DND-41 (cell line): ENCODE results near the gene BCAS3.

Source experiments
- ATAC-seq: fragments of 200-7000 bp; cut with Tn5 transposase; 3 replicates; pipeline ENCODE4 v1.9.1; 2021; ENCODE audit warnings: low read depth; ENCODE audit not compliant: insufficient read depth
- DNase-seq: peaks from one replicate; pipeline ENCODE4 v3.0.0-alpha.2; 2020
- H2AFZ ChIP-seq: 2 replicates; pipeline ENCODE4 v1.6.0; 2012; ENCODE audit warnings: low read depth, low read length
- H3K27ac ChIP-seq: 2 replicates; pipeline ENCODE4 v1.5.1; 2012; ENCODE audit warnings: low read length, inconsistent platforms
- H3K27me3 ChIP-seq: fragments of 200-600 bp; sonication (generic); 2 replicates; pipeline ENCODE4 v1.6.0; 2012; ENCODE audit warnings: low read length, mild to moderate bottlenecking, inconsistent platforms; ENCODE audit not compliant: insufficient read depth, poor library complexity
- H3K36me3 ChIP-seq: 2 replicates; pipeline ENCODE4 v1.5.1; 2012; ENCODE audit warnings: low read length, inconsistent platforms; ENCODE audit not compliant: insufficient read depth
- H3K4me1 ChIP-seq: 2 replicates; pipeline ENCODE4 v1.5.1; 2012; ENCODE audit warnings: mild to moderate bottlenecking, low read length; ENCODE audit not compliant: insufficient read depth
- H3K4me2 ChIP-seq: 2 replicates; pipeline ENCODE4 v1.6.0; 2012; ENCODE audit warnings: mild to moderate bottlenecking, moderate library complexity, low read length, inconsistent platforms; ENCODE audit not compliant: insufficient read depth
- H3K4me3 ChIP-seq, 2 experiments: fragments of 200-600 bp in 1 of 2; shearing (Covaris generic) in 1 of 2; 2 replicates each; pipeline ENCODE4 v1.5.1; 2012 to 2016; ENCODE audit warnings: inconsistent platforms in 2 of 2, low read length in 2 of 2, mild to moderate bottlenecking in 2 of 2, low read depth in 1 of 2, moderate library complexity in 1 of 2
- H3K79me2 ChIP-seq: 2 replicates; pipeline ENCODE4 v1.6.0; 2012; ENCODE audit warnings: low read length, inconsistent platforms; ENCODE audit not compliant: insufficient read depth
- H3K9ac ChIP-seq: 2 replicates; pipeline ENCODE4 v1.6.0; 2012; ENCODE audit warnings: low read depth, mild to moderate bottlenecking, inconsistent platforms, low read length, moderate library complexity
- H3K9me3 ChIP-seq: 2 replicates; pipeline ENCODE4 v1.5.1; 2012; ENCODE audit warnings: low read length, moderate library complexity, mild to moderate bottlenecking, inconsistent platforms; ENCODE audit not compliant: insufficient read depth, severe bottlenecking
- H4K20me1 ChIP-seq: 2 replicates; pipeline ENCODE4 v1.6.0; 2012; ENCODE audit warnings: low read length; ENCODE audit not compliant: insufficient read depth
- CTCF ChIP-seq: IDR thresholded peaks from 2 replicates; pipeline ENCODE4 v1.5.1; 2012; ENCODE audit warnings: borderline replicate concordance, low read length, moderate library complexity, mild to moderate bottlenecking; ENCODE audit not compliant: poor library complexity, severe bottlenecking; ENCODE audit errors: extremely low read depth
- EZH2 ChIP-seq: IDR thresholded peaks from 3 replicates; pipeline ENCODE4 v1.6.1; 2012; ENCODE audit warnings: borderline replicate concordance, low read depth, mild to moderate bottlenecking, moderate library complexity, low read length, inconsistent platforms; ENCODE audit not compliant: severe bottlenecking

Gene BCAS3

GRCh38 chr17:61389670-61390478, 712.2 kb downstream of the BCAS3 start:
- H3K27me3 ChIP-seq, result no peaks in the 10 kb centered on the region
- no peak overlapping the region for H3K4me3 ChIP-seq
- ATAC-seq (peak; percentile 69), DNase-seq (peak; percentile 49)
- H3K9ac ChIP-seq, result no peak overlapping the region
- no peak overlapping the region for H3K27ac ChIP-seq
- H3K36me3 ChIP-seq, result no peaks in the 10 kb centered on the region
- no peaks in the 10 kb centered on the region for H3K4me1 ChIP-seq
- H3K4me2 ChIP-seq, result no peak overlapping the region
- H4K20me1 ChIP-seq, result 0 out of 2 replicates have a peak, but pooled peaks cover 3% of the 10 kb centered on the region
- TF ChIP-seq EZH2, result no peak
- peak; percentile 81 for TF ChIP-seq CTCF
- H2AFZ ChIP-seq, result no peak overlapping the region
- H3K9me3 ChIP-seq, result no peaks in the 10 kb centered on the region
- no peaks in the 10 kb centered on the region for H3K79me2 ChIP-seq

GRCh38 chr17:61390479-61390791, 712.8 kb downstream of the BCAS3 start:
- DNase-seq, result no peak
- no peak for ATAC-seq
- Histone ChIP-seq H3K9me3 (no peaks in the 10 kb centered on the region), H3K79me2 (no peaks in the 10 kb centered on the region), H3K4me1 (no peaks in the 10 kb centered on the region), H3K36me3 (no peaks in the 10 kb centered on the region), H3K9ac (no peak overlapping the region), H3K27ac (no peak overlapping the region), H2AFZ (no peak overlapping the region), H3K27me3 (no peaks in the 10 kb centered on the region), H4K20me1 (0 out of 2 replicates have a peak, but pooled peaks cover 3% of the 10 kb centered on the region), H3K4me2 (no peak overlapping the region), H3K4me3 (no peak overlapping the region)
- TF ChIP-seq CTCF (no peak), EZH2 (no peak)

GRCh38 chr17:61391595-61392291, 714.1 kb downstream of the BCAS3 start:
- H2AFZ ChIP-seq, result no peak overlapping the region
- no peak overlapping the region for H3K27ac ChIP-seq
- ATAC-seq, result no peak
- DNase-seq, result no peak
- 0 out of 2 replicates have a peak, but pooled peaks cover 3% of the 10 kb centered on the region for H4K20me1 ChIP-seq
- H3K4me2 ChIP-seq, result no peak overlapping the region
- H3K36me3 ChIP-seq, result no peaks in the 10 kb centered on the region
- no peak overlapping the region for H3K9ac ChIP-seq
- no peak overlapping the region for H3K4me3 ChIP-seq
- no peaks in the 10 kb centered on the region for H3K4me1 ChIP-seq
- H3K79me2 ChIP-seq, result no peaks in the 10 kb centered on the region
- TF ChIP-seq CTCF (no peak), EZH2 (no peak)
- H3K9me3 ChIP-seq, result no peaks in the 10 kb centered on the region
- no peaks in the 10 kb centered on the region for H3K27me3 ChIP-seq
